GDM1 (cell line): ENCODE measurements around the gene CGAS.
A peak's percentile ranks its signal among the peaks of the same experiment; 100 is the strongest.
"Not testable (repeated sequence)": the region's sequence is repeated elsewhere in the genome, so short reads cannot be mapped to it uniquely, and the experiment has no call there.

Source experiments
- DNase-seq: peaks from one replicate; lab custom pipeline; 2025; lab: John Stamatoyannopoulos, UW

Gene CGAS

GRCh38 chr6:73452107-73452461 lies at the start of gene CGAS:
CGAS (minus strand) TSS chr6:73452297; CDS start chr6:73452181, 116 bp downstream.
- peak; percentile 82 for DNase-seq

- no peak for DNase-seq
Observed at GRCh38 chr6:73497915-73498314, 45.8 kb upstream of the CGAS start.

- no peak for DNase-seq
Observed at GRCh38 chr6:73491377-73491776, 39.3 kb upstream of the CGAS start.

- no peak for DNase-seq
Observed at GRCh38 chr6:73487473-73487872, 35.4 kb upstream of the CGAS start.

GRCh38 chr6:73484438-73484837 lies 32.3 kb upstream of the CGAS start:
- DNase-seq, result no peak

- no peak for DNase-seq
Observed at GRCh38 chr6:73481969-73482368, 29.9 kb upstream of the CGAS start.

GRCh38 chr6:73477407-73477806 lies 25.3 kb upstream of the CGAS start:
- no peak for DNase-seq

- DNase-seq, result no peak
Observed at GRCh38 chr6:73476723-73477122, 24.6 kb upstream of the CGAS start.

- no peak for DNase-seq
Observed at GRCh38 chr6:73471686-73472290, 19.7 kb upstream of the CGAS start.

GRCh38 chr6:73461537-73462350 lies 9.6 kb upstream of the CGAS start, which contains the start of gene MTO1:
MTO1 (plus strand) TSS chr6:73461737; CDS start chr6:73461855, 118 bp downstream.
- DNase-seq, result peak; percentile 75

GRCh38 chr6:73460056-73460455 lies 8.0 kb upstream of the CGAS start:
- DNase-seq, result no peak

GRCh38 chr6:73459474-73459873 lies 7.4 kb upstream of the CGAS start:
- DNase-seq, result not testable (repeated sequence)

GRCh38 chr6:73455865-73456629 lies 4.0 kb upstream of the CGAS start:
- DNase-seq, result no peak

- peak; percentile 29 for DNase-seq
Observed at GRCh38 chr6:73451223-73452106, 632 bp downstream of the CGAS start.

GRCh38 chr6:73443555-73443954 lies 8.5 kb downstream of the CGAS start:
- no peak for DNase-seq

- no peak for DNase-seq
Observed at GRCh38 chr6:73435236-73435635, 16.9 kb downstream of the CGAS start.

- no peak for DNase-seq
Observed at GRCh38 chr6:73421534-73421933, 30.6 kb downstream of the CGAS start.

GRCh38 chr6:73418081-73418741 lies 33.9 kb downstream of the CGAS start:
- DNase-seq, result no peak

- no peak for DNase-seq
Observed at GRCh38 chr6:73413102-73413501, 39.0 kb downstream of the CGAS start.

GRCh38 chr6:73409395-73409794 lies 42.7 kb downstream of the CGAS start:
- DNase-seq, result no peak

- DNase-seq, result no peak
Observed at GRCh38 chr6:73400656-73401055, 51.4 kb downstream of the CGAS start.
